ENCODE data around the gene RASGRP1.

- TF ChIP-seq EZH2 (IDR thresholded peaks at IDR 0.05; ENCODE audit: low read depth), result no peak
- no peak for TF ChIP-seq CTCF (conservative IDR thresholded peaks at IDR 0.05)
Observed at GRCh38 chr15:38598749-38599148, 34.1 kb upstream of the RASGRP1 start.

All from PC-9 (cell line).